ENCODE measurements around the gene YPEL2. TPM values are rescaled to one million over a fixed set of nuclear protein-coding genes. Genes with fewer than 3 reads are reported as not detected.
"Not testable (repeated sequence)": the region's sequence is repeated elsewhere in the genome, so short reads cannot be mapped to it uniquely, and the experiment has no call there.

The YPEL2 gene
- polyA plus RNA-seq, 1 of the 3 experiments (the other 2 are of a cell fraction), result 3.2 TPM

- peaks cover 8% of the 10 kb centered on the region for H3F3A ChIP-seq (replicated peaks; ENCODE audit: insufficient read depth)
- H3K79me2 ChIP-seq (ENCODE audit: insufficient read depth), result no peaks in the 10 kb centered on the region
- H3K27ac ChIP-seq (ENCODE audit: low read depth in 2 of 2, low read length in 1 of 2), result no peak overlapping the region
- H2AFZ ChIP-seq (ENCODE audit: low read depth), result no peak overlapping the region
- no peaks in the 10 kb centered on the region for H3K9me3 ChIP-seq
- ChIA-PET POLR2A (no interaction called here), CTCF (interaction anchor here (1.2 kb wide), 1 partner anchor 21 kb away, joined by 3 read pairs; no protein-coding TSS in a partner anchor)
- H3K4me3 ChIP-seq (ENCODE audit: low read depth in 2 of 2, low read length in 1 of 2), result no peak overlapping the region
- H3K4me2 ChIP-seq, result no peak overlapping the region
- WGBS (ENCODE audit: low lambda C conversion rate), result 79% methylated on average over 3 of the region's 3 CpGs
- no peaks in the 10 kb centered on the region for H4K20me1 ChIP-seq (ENCODE audit: insufficient read depth)
- H3K4me1 ChIP-seq (ENCODE audit: control insufficient read depth in 1 of 2, insufficient read depth in 2 of 2, low read depth in 1 of 2, low read length in 1 of 2), result no peaks in the 10 kb centered on the region
- H3K27me3 ChIP-seq (ENCODE audit: insufficient read depth), result no peaks in the 10 kb centered on the region
- no peaks in the 10 kb centered on the region for H3K36me3 ChIP-seq (replicated peaks in 1 of 2; ENCODE audit: control insufficient read depth in 1 of 2, insufficient read depth in 2 of 2, low read length in 1 of 2)
- no peak for TF ChIP-seq RXRA (IDR thresholded peaks at IDR 0.05; ENCODE audit: borderline replicate concordance, low read depth)
- no peak for TF ChIP-seq FOSL2 (IDR thresholded peaks at IDR 0.05; ENCODE audit: borderline replicate concordance, low read depth)
- TF ChIP-seq PBX3 (IDR thresholded peaks at IDR 0.05), result no peak
- TF ChIP-seq NRF1 (IDR thresholded peaks at IDR 0.05; ENCODE audit: low read depth, low read length), result no peak
- no peaks in the 10 kb centered on the region for H3K9me2 ChIP-seq
- DNase-seq, result no peak
- no peak overlapping the region for H3K9ac ChIP-seq
Observed at GRCh38 chr17:59289981-59290301, 41.5 kb upstream of the YPEL2 start.

GRCh38 chr17:59290302-59290998 lies 41.0 kb upstream of the YPEL2 start:
- H3K27me3 ChIP-seq (ENCODE audit: insufficient read depth); H2AFZ ChIP-seq (ENCODE audit: low read depth); POLR2A ChIA-PET; DNase-seq; H3K4me2 ChIP-seq; H3K9ac ChIP-seq; H3K4me1 ChIP-seq (ENCODE audit: control insufficient read depth in 1 of 2, insufficient read depth in 2 of 2, low read depth in 1 of 2, low read length in 1 of 2); H3K4me3 ChIP-seq (ENCODE audit: low read depth in 2 of 2, low read length in 1 of 2); H3K36me3 ChIP-seq (replicated peaks in 1 of 2; ENCODE audit: control insufficient read depth in 1 of 2, insufficient read depth in 2 of 2, low read length in 1 of 2); H3K9me2 ChIP-seq; H3F3A ChIP-seq (replicated peaks; ENCODE audit: insufficient read depth); H3K9me3 ChIP-seq; H3K27ac ChIP-seq (ENCODE audit: low read depth in 2 of 2, low read length in 1 of 2); H3K79me2 ChIP-seq (ENCODE audit: insufficient read depth); H4K20me1 ChIP-seq (ENCODE audit: insufficient read depth): not testable (repeated sequence)
- CTCF ChIA-PET, result interaction anchor here (1.2 kb wide), 1 partner anchor 20 kb away, joined by 3 read pairs; no protein-coding TSS in a partner anchor
- 82% methylated on average over 12 of the region's 12 CpGs for WGBS (ENCODE audit: low lambda C conversion rate)

- POLR2A ChIA-PET, result no interaction called here
- H3K4me1 ChIP-seq (ENCODE audit: control insufficient read depth in 1 of 2, insufficient read depth in 2 of 2, low read depth in 1 of 2, low read length in 1 of 2), result no peaks in the 10 kb centered on the region
- H3F3A ChIP-seq (replicated peaks; ENCODE audit: insufficient read depth), result peaks cover 3% of the 10 kb centered on the region
- DNase-seq, result no peak
- no peaks in the 10 kb centered on the region for H3K9me3 ChIP-seq
- CTCF ChIA-PET, result interaction anchor here (0.7 kb wide), 1 partner anchor 378 kb away, joined by 3 read pairs; no protein-coding TSS in a partner anchor
- no peaks in the 10 kb centered on the region for H3K79me2 ChIP-seq (ENCODE audit: insufficient read depth)
- H2AFZ ChIP-seq (ENCODE audit: low read depth), result no peak overlapping the region
- no peak for TF ChIP-seq GATA2 (CRISPR knock-in tag; IDR thresholded peaks at IDR 0.05)
- TF ChIP-seq MXI1 (IDR thresholded peaks at IDR 0.05; ENCODE audit: low read depth, low read length), result no peak
- no peak for TF ChIP-seq CTCF (IDR thresholded peaks at IDR 0.05)
- TF ChIP-seq MEF2A (IDR thresholded peaks at IDR 0.05; ENCODE audit: borderline replicate concordance, low read depth), result no peak
- no peak for TF ChIP-seq PBX3 (IDR thresholded peaks at IDR 0.05)
- TF ChIP-seq MAX (IDR thresholded peaks at IDR 0.05; ENCODE audit: low read depth), result no peak
- no peak for TF ChIP-seq RXRA (IDR thresholded peaks at IDR 0.05; ENCODE audit: borderline replicate concordance, low read depth)
- TF ChIP-seq REST (IDR thresholded peaks at IDR 0.05; ENCODE audit: low read depth, low read length), result no peak
- no peak for TF ChIP-seq POLR2AphosphoS5 (IDR thresholded peaks at IDR 0.05; ENCODE audit: low read depth, low read length)
- no peak for TF ChIP-seq GABPA (IDR thresholded peaks at IDR 0.05; ENCODE audit: low read depth)
- TF ChIP-seq FOXM1 (IDR thresholded peaks at IDR 0.05; ENCODE audit: low read depth), result no peak
- no peaks in the 10 kb centered on the region for H3K27me3 ChIP-seq (ENCODE audit: insufficient read depth)
- H3K9ac ChIP-seq, result no peak overlapping the region
- no peaks in the 10 kb centered on the region for H3K9me2 ChIP-seq
- WGBS (ENCODE audit: low lambda C conversion rate), result 65% methylated on average over 1 of the region's 1 CpG
- H3K4me3 ChIP-seq (ENCODE audit: low read depth in 2 of 2, low read length in 1 of 2), result no peak overlapping the region
- H3K27ac ChIP-seq (ENCODE audit: low read depth in 2 of 2, low read length in 1 of 2), result no peak overlapping the region
- H4K20me1 ChIP-seq (ENCODE audit: insufficient read depth), result no peaks in the 10 kb centered on the region
- no peaks in the 10 kb centered on the region for H3K36me3 ChIP-seq (replicated peaks in 1 of 2; ENCODE audit: control insufficient read depth in 1 of 2, insufficient read depth in 2 of 2, low read length in 1 of 2)
- no peak overlapping the region for H3K4me2 ChIP-seq
Observed at GRCh38 chr17:59292174-59292523, 39.3 kb upstream of the YPEL2 start.

Data from SK-N-SH (cell line).